B cell (primary cell): ENCODE measurements around the gene ETV3L. TPM values are rescaled to one million over a fixed set of nuclear protein-coding genes. Genes with fewer than 3 reads are reported as not detected.

ENCODE experiments used
- ATAC-seq: fragments of 200-7000 bp; cut with Tn5 transposase; one replicate; pipeline ENCODE4 v1.10.0; 2021; ENCODE audit warnings: low read depth, mild to moderate bottlenecking, moderate number of reproducible peaks, moderate library complexity
- CTCF ChIA-PET: fragments of 350-600 bp; sonication (Branson Sonifier 250); formaldehyde crosslinking; loops from one replicate; lab custom pipeline; 2021; ENCODE audit warnings: antibody characterized with exemption, inconsistent platforms; lab: Charles Lee
- POLR2A ChIA-PET: fragments of 350-600 bp; sonication (Branson Sonifier 250); formaldehyde crosslinking; loops from one replicate; lab custom pipeline; 2021; ENCODE audit warnings: antibody characterized with exemption; lab: Charles Lee
- DNase-seq: peaks from one replicate; pipeline ENCODE4 v3.0.0; 2013
- H2AFZ ChIP-seq: 2 replicates; pipeline ENCODE4 v1.6.1; 2012; ENCODE audit warnings: mild to moderate bottlenecking, low read depth, low read length; ENCODE audit not compliant: insufficient read depth, poor library complexity, severe bottlenecking
- H3K27ac ChIP-seq, 2 donors: 1 replicate in 1 of 2; 2 replicates in 1 of 2; pipeline ENCODE4 v1.5.1; 2012 to 2013; ENCODE audit warnings: low read length in 2 of 2, mild to moderate bottlenecking in 2 of 2, moderate library complexity in 1 of 2
- H3K27me3 ChIP-seq, 4 experiments: fragments of 200-600 bp in 1 of 4; sonication (generic) in 1 of 4; replicated peaks in 1 of 4; 1 replicate in 2 of 4; 2 replicates in 2 of 4; pipeline versions ENCODE4 v1.6.1 to v1.7.0; 2013 to 2016; ENCODE audit warnings: low read length in 3 of 4, mild to moderate bottlenecking in 2 of 4, mixed read lengths in 1 of 4, moderate library complexity in 1 of 4; ENCODE audit not compliant: insufficient read depth in 4 of 4, control insufficient read depth in 3 of 4; ENCODE audit errors: control extremely low read depth in 1 of 4
- H3K36me3 ChIP-seq, 2 experiments: replicated peaks in 1 of 2; 1 replicate in 1 of 2; 2 replicates in 1 of 2; pipeline versions ENCODE4 v1.6.1 to v1.7.1; 2013; ENCODE audit warnings: low read length in 1 of 2; ENCODE audit not compliant: insufficient read depth in 2 of 2, control insufficient read depth in 1 of 2; ENCODE audit errors: control extremely low read depth in 1 of 2, extremely low read depth in 1 of 2
- H3K4me1 ChIP-seq, 2 donors: fragments of 200-600 bp in 1 of 2; sonication (generic) in 1 of 2; 1 replicate in 1 of 2; 2 replicates in 1 of 2; pipeline versions ENCODE4 v1.5.1 to v1.6.1; 2013 to 2017; ENCODE audit warnings: low read length in 2 of 2; ENCODE audit not compliant: control insufficient read depth in 2 of 2, insufficient read depth in 2 of 2
- H3K4me2 ChIP-seq: replicated peaks from 2 replicates; pipeline ENCODE3; 2012; ENCODE audit warnings: mild to moderate bottlenecking, low read depth, low read length; ENCODE audit not compliant: poor library complexity, severe bottlenecking
- H3K4me3 ChIP-seq, 5 experiments: fragments of 200-600 bp in 1 of 5; sonication (generic) in 1 of 5; 1 replicate in 3 of 5; 2 replicates in 2 of 5; pipeline versions ENCODE4 v1.5.1 to v1.7.0; 2011 to 2016; ENCODE audit warnings: low read length in 4 of 5, mild to moderate bottlenecking in 4 of 5, low read depth in 2 of 5, control low read depth in 1 of 5, moderate library complexity in 1 of 5; ENCODE audit not compliant: insufficient read depth in 1 of 5; ENCODE audit errors: control extremely low read depth in 1 of 5, extremely low read depth in 1 of 5
- H3K79me2 ChIP-seq: fragments of 200-600 bp; sonication (generic); one replicate; pipeline ENCODE4 v1.6.0; 2016; ENCODE audit warnings: low read length; ENCODE audit not compliant: control insufficient read depth, insufficient read depth
- H3K9ac ChIP-seq: fragments of 200-600 bp; sonication (generic); 2 replicates; pipeline ENCODE4 v1.6.1; 2017; ENCODE audit warnings: mild to moderate bottlenecking, low read length, moderate library complexity
- H3K9me3 ChIP-seq, 3 donors: one replicate each; pipeline versions ENCODE4 v1.6.1 to v1.7.1; 2013; ENCODE audit warnings: low read length in 2 of 3; ENCODE audit not compliant: control insufficient read depth in 2 of 3, insufficient read depth in 1 of 3; ENCODE audit errors: control extremely low read depth in 1 of 3
- H4K20me1 ChIP-seq: 2 replicates; pipeline ENCODE4 v1.6.0; 2012; ENCODE audit warnings: mild to moderate bottlenecking, low read length; ENCODE audit not compliant: insufficient read depth, control insufficient read depth, poor library complexity, severe bottlenecking
- H3K27ac Mint-ChIP-seq: one replicate; pipeline ENCODE4 v1.8.0; 2021; ENCODE audit warnings: mixed read lengths
- H3K27me3 Mint-ChIP-seq: one replicate; pipeline ENCODE4 v1.8.0; 2021; ENCODE audit warnings: mixed read lengths
- H3K4me1 Mint-ChIP-seq: one replicate; pipeline ENCODE4 v1.8.0; 2021; ENCODE audit warnings: mixed read lengths
- H3K4me3 Mint-ChIP-seq: one replicate; pipeline ENCODE4 v1.8.0; 2021; ENCODE audit warnings: mixed read lengths
- H3K9me3 Mint-ChIP-seq: one replicate; pipeline ENCODE4 v1.8.0; 2022; ENCODE audit warnings: mixed read lengths; ENCODE audit not compliant: insufficient read depth
- CTCF ChIP-seq: fragments of 200-600 bp; IDR thresholded peaks from one replicate; pipeline ENCODE4 v1.8.0; 2022; ENCODE audit warnings: antibody characterized with exemption, mild to moderate bottlenecking
- EZH2 ChIP-seq: IDR thresholded peaks from 2 replicates; pipeline ENCODE4 v1.6.1; 2012; ENCODE audit warnings: borderline replicate concordance, low read depth, mild to moderate bottlenecking, moderate library complexity, low read length; ENCODE audit not compliant: insufficient read depth, poor library complexity, severe bottlenecking
- WGBS: methylation state at CpG from one replicate; pipeline ENCODE4 v1.1.5; 2013; ENCODE audit warnings: missing lambda C conversion rate; ENCODE audit not compliant: insufficient coverage; 5-methylcytosine and 5-hydroxymethylcytosine counted together
- intact Hi-C: fragments of 100-400 bp; cut with micrococcal nuclease; formaldehyde crosslinking; loops from one replicate; pipeline ENCODE4 v1.10.0; 2022
- polyA plus RNA-seq: library from polyadenylated mRNA; depleted of rRNA; stranded (reverse); fragments of >200 nt; gene quantifications from 2 replicates; pipeline ENCODE4 v1.2.3, GENCODE V29; 2012
- total RNA-seq, 2 donors: library from RNA; stranded (reverse); fragments of 120-200 nt in 1 of 2; gene quantifications; 1 replicate in 1 of 2; 2 replicates in 1 of 2; pipeline versions ENCODE4 v1.2.3 to v1.2.4, GENCODE V29; 2013 to 2022

ETV3L gene
- total and polyA plus RNA-seq, 2 donors (not counting 1 experiment from before 2014, with no cell fraction given) = not detected

GRCh38 chr1:157112186-157112867, 12.7 kb upstream of the ETV3L start:
- Histone ChIP-seq H3K79me2 (no peaks in the 10 kb centered on the region), H4K20me1 (no peaks in the 10 kb centered on the region), H3K27me3 (peaks cover 0 to 17% (median 7%) of the 10 kb centered on the region in 4 experiments), H3K4me3 (no peak overlapping the region), H3K9ac (no peak overlapping the region), H3K27ac (no peak overlapping the region), H3K36me3 (no peaks in the 10 kb centered on the region), H2AFZ (no peak overlapping the region), H3K9me3 (no peaks in the 10 kb centered on the region), H3K4me2 (no peak overlapping the region), H3K4me1 (peaks cover 3% of the 10 kb centered on the region in 2 donors)
- WGBS = 90% methylated on average over 8 of the region's 8 CpGs
- H3K4me1 Mint-ChIP-seq = peaks cover 6% of the 10 kb centered on the region
- peaks cover 36% of the 10 kb centered on the region for H3K27me3 Mint-ChIP-seq
- POLR2A ChIA-PET = no interaction called here
- intact Hi-C loops = no loop called here
- CTCF ChIA-PET = no interaction called here
- no peak for DNase-seq
- no peaks in the 10 kb centered on the region for H3K9me3 Mint-ChIP-seq
- TF ChIP-seq EZH2 (no peak), CTCF (no peak)
- no peak overlapping the region for H3K4me3 Mint-ChIP-seq
- ATAC-seq = no peak
- H3K27ac Mint-ChIP-seq = no peak overlapping the region

GRCh38 chr1:157111396-157112165, 12.0 kb upstream of the ETV3L start:
- H3K9ac ChIP-seq = no peak overlapping the region
- Mint-ChIP-seq H3K4me3 (no peak overlapping the region), H3K9me3 (no peaks in the 10 kb centered on the region), H3K27ac (no peak overlapping the region), H3K27me3 (peaks cover 41% of the 10 kb centered on the region), H3K4me1 (peaks cover 3% of the 10 kb centered on the region)
- ChIA-PET POLR2A (no interaction called here), CTCF (no interaction called here)
- H3K4me2 ChIP-seq = no peak overlapping the region
- no peaks in the 10 kb centered on the region for H3K36me3 ChIP-seq
- no peak overlapping the region for H3K27ac ChIP-seq
- TF ChIP-seq CTCF (no peak), EZH2 (no peak)
- no peak overlapping the region for H2AFZ ChIP-seq
- WGBS = 83% methylated on average over 13 of the region's 19 CpGs
- no peaks in the 10 kb centered on the region for H3K79me2 ChIP-seq
- ATAC-seq (no peak), DNase-seq (no peak)
- peaks cover 0 to 23% (median 7%) of the 10 kb centered on the region in 4 experiments for H3K27me3 ChIP-seq
- H3K4me3 ChIP-seq = no peak overlapping the region
- intact Hi-C loops = no loop called here
- no peaks in the 10 kb centered on the region for H3K9me3 ChIP-seq
- H3K4me1 ChIP-seq = peaks cover 0 to 3% of the 10 kb centered on the region in 2 donors
- no peaks in the 10 kb centered on the region for H4K20me1 ChIP-seq
